SH-SY5Y (cell line): ENCODE results near the gene EGR4.

ENCODE experiments used
- GATA2 ChIP-seq: IDR thresholded peaks from 2 replicates; pipeline ENCODE4 v1.6.1; 2011; ENCODE audit warnings: mild to moderate bottlenecking, low read depth, low read length
- GATA3 ChIP-seq: IDR thresholded peaks from 2 replicates; pipeline ENCODE4 v1.6.1; 2011; ENCODE audit warnings: low read depth, mild to moderate bottlenecking, low read length, moderate library complexity

- TF ChIP-seq GATA3 (no peak), GATA2 (no peak)
Observed at GRCh38 chr2:73258913-73259215, 34.5 kb downstream of the EGR4 start.
